Liver (tissue), 2 donors: ENCODE results near the gene MAP3K10.

Source experiments
- YY1 ChIP-seq: IDR thresholded peaks from 2 replicates; pipeline ENCODE4 v1.6.1; 2016; ENCODE audit warnings: antibody characterized with exemption, mild to moderate bottlenecking
- TF ChIP-seq, protein P1 (sequence below): fragments of 150-350 bp; IDR thresholded peaks from 2 replicates; pipeline ENCODE4 v1.5.1; 2017; ENCODE audit warnings: improper control_type of control experiment, low read depth, low read length; ENCODE audit not compliant: missing input control
- donor health status: healthy.

DNA sequence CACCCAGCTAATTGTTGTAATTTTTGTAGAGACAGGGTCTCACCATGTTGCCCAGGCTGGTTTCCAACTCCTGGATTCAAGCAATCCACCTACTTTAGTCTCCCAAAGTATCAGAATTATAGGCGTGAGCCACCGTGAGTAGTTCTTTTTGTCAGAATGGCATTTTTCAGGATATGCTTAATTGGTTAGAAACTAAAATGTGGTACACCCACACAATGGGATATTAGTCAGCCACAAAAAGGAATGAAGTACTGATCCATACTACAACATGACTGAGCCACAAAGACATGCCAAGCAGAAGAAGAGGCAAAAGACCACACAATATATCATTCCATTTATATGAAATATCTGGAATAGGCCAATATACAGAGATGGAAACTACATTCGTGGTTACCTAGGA lies 41.7 kb upstream of the MAP3K10 start:
- no peak for TF ChIP-seq YY1
- TF ChIP-seq, protein P1, sequence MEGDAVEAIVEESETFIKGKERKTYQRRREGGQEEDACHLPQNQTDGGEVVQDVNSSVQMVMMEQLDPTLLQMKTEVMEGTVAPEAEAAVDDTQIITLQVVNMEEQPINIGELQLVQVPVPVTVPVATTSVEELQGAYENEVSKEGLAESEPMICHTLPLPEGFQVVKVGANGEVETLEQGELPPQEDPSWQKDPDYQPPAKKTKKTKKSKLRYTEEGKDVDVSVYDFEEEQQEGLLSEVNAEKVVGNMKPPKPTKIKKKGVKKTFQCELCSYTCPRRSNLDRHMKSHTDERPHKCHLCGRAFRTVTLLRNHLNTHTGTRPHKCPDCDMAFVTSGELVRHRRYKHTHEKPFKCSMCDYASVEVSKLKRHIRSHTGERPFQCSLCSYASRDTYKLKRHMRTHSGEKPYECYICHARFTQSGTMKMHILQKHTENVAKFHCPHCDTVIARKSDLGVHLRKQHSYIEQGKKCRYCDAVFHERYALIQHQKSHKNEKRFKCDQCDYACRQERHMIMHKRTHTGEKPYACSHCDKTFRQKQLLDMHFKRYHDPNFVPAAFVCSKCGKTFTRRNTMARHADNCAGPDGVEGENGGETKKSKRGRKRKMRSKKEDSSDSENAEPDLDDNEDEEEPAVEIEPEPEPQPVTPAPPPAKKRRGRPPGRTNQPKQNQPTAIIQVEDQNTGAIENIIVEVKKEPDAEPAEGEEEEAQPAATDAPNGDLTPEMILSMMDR: no peak
